NCI-H2227 (cell line): ENCODE data around the gene ELFN2.
"Not testable (repeated sequence)": the region's sequence is repeated elsewhere in the genome, so short reads cannot be mapped to it uniquely, and the experiment has no call there.

Source experiments
- DNase-seq: peaks from one replicate; lab custom pipeline; 2025; ENCODE audit not compliant: unreplicated experiment; lab: John Stamatoyannopoulos, UW

Gene ELFN2, protein sequence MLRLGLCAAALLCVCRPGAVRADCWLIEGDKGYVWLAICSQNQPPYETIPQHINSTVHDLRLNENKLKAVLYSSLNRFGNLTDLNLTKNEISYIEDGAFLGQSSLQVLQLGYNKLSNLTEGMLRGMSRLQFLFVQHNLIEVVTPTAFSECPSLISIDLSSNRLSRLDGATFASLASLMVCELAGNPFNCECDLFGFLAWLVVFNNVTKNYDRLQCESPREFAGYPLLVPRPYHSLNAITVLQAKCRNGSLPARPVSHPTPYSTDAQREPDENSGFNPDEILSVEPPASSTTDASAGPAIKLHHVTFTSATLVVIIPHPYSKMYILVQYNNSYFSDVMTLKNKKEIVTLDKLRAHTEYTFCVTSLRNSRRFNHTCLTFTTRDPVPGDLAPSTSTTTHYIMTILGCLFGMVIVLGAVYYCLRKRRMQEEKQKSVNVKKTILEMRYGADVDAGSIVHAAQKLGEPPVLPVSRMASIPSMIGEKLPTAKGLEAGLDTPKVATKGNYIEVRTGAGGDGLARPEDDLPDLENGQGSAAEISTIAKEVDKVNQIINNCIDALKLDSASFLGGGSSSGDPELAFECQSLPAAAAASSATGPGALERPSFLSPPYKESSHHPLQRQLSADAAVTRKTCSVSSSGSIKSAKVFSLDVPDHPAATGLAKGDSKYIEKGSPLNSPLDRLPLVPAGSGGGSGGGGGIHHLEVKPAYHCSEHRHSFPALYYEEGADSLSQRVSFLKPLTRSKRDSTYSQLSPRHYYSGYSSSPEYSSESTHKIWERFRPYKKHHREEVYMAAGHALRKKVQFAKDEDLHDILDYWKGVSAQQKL

DNA sequence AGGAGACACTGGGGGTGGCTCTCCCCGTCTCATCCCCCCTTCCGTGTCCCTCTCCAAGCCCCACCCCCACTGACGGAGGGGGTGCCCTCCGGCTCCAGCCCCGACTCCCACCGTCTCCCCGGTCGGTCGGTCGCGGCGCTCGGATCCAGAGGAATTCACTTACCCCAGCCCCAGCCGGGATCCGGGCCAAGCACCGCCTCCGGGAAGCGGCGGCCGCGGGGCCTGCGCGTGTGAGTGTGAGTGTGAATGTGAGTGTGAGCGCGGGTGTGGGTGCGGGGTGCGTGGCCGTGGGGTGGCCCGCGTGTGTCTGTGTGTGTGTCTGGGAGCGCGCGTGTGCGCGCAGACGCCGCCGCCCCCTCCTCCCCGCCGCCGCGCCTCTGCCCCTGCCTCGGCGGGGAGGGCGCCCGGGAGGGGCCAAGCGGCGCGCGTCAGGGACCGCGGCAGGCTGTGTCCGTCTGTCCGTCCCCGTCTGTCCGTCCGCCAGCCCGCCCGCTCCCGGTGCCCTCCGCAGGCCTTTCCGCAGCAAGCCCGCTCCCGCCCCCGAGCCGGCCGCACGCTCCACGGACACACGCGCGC is at the start of gene ELFN2:
ELFN2 (minus strand) TSS at position 345 of the 576 bp plus-strand sequence. CDS start 51,945 bp downstream, outside the sequence.
- DNase-seq: no peak

DNA sequence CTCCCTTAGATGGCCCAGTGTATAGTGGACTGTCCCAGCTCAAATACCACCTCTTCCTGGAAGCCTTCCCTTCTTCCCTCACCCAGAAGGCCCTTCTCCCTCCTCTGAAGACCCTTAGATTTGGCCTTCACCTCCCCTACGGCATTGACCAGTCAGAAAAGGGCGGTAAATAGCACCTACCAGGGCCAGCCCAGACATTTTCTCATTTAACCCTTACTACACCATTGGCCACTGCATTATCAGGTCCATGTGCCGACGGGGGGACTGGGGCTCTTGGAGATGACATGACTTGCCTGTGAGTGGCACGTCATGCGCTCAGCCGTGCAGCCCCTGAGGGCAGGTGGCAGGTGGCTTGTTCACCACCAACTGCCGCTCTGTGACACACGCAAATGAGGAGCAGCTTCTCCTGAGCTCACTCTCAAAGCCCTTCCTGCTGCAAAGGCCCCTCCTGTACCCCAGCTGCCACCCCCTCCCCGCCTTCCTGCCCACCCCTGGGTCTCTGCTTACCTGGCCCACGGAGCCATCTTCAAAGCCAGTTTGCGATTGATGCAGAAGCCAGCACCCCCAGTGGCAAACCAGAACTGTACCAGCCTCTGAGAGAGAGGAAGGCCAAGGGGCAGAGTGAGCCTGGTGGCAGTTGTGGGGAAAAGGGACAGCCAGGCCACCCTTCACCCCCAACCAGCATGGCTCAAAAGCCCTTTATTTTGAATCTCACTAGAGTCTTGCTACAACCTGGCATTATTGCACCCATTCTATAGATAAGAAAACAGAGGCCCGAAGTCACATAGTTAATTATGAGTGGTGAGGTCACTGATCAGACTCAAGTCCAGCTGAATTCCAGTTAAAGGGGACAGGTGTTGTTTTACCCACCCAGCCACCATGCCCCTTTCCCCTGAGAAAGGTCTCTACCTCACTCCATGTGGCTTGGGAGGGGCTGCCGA is 49.4 kb upstream of the ELFN2 start:
- DNase-seq: no peak

DNA sequence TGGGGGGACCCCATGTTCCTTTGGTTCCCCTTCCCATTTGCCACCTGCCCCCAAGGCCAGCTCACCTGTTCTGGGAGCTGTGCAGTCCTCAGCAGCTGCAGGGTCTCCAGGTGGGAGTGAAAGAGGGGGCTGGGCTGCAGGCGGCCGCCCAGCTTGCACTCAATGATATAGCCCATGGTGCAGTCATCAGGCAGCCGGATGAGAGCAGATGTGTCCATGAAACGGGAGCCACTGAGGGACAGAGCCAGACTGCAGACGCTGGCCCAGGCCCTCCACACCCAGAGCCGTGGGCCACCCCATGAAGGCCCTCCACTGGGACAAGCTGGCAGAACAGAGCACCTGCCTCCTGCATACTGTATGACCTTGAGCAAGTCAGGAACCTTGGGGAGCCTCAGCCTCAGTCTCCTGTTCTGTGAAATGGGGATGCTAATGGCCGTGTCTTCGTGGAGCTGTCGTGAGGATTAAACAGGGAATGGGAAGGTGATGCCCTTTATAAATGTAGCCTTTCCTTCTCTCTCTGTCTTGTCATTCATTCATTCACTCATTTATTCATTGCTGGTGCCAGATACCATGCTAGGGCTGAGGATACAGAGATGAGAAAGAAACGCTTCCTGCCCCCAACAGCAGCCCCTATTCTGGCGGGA is 47.3 kb upstream of the ELFN2 start:
- DNase-seq: no peak

DNA sequence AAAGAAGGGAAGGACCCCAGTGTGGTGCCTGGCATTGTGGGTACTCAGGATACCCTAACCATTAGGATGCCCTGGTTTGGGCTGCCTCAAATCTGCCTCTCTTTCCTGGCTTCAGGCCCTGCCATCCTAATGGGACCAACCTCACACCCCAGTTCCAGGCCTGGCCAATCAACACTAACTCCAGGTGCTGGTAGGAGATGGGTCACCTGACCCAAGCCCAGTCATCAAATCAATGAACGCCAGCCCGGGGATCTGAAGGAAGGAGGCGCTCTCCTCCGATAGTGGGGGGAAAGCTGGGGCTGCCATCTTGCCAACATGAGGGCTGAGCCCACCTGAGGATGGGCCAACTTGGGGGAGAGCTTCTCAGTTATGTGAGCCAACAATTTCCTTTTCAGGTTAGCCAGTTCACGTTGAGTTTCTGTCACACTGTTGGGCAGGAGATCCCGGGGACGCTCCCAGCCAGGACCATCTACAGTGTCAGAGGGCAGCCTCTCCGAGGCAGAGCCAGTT is 46.2 kb upstream of the ELFN2 start:
- DNase-seq: no peak

DNA sequence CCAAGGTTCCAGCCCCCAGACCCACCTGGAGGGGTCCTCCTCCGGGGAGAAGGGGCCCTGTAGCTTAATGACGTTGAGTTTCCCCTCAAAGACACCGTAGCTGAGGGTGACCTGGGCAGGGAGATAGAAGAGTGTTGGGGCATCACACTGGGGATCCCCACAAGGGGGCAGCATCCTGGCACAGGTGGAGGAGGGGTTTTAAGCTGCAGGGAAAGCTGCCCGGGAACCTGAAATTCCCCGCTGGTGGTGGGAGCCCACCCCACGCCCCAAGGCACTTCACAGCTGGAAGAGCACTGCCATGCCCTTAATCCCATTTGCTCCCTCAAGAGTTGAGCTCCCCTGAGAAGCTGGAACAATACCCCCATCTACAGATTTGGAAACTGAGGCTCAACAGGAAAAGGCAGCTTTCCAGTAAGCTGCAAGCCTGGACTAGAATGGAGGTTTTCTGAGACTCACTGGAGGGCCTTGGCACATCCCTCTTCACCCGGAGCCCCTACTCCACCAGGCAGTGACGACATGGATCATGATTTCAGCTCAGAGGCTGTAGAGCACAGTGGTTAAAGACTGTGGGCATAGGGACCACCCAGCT is 45.2 kb upstream of the ELFN2 start:
- no peak for DNase-seq

DNA sequence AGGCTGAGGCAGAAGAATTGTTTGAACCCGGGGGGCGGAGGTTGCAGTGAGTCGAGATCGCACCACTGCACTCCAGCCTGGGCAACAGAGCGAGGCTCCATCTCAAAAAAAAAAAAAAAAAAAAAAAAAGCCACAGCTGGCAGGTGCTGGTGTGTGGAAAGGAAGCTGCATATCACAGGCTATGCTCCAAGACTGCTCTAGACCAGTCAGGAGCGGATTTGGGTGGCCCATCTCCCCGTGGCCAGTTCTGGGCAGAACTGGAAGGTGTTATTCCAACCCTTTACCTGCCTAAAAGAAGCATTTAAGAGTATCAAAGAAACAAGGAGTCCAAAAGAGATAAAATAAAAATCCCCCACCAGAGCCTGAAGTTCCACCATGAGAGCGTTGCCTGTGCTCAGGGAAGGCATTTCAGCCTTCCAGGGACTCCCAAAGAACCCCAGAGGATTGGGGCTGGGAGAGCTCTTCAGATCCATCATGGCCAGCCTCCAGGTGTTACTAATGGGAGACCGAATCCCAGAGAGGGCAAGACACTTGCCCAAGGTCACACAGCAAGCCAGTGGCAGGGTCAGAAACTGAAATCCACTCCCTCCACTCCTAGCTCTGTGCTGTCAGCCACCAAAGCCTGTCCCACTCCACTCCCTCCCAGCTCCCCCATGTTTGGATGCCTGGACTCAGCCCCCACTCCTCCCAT is 44.6 kb upstream of the ELFN2 start:
- no peak for DNase-seq

DNA sequence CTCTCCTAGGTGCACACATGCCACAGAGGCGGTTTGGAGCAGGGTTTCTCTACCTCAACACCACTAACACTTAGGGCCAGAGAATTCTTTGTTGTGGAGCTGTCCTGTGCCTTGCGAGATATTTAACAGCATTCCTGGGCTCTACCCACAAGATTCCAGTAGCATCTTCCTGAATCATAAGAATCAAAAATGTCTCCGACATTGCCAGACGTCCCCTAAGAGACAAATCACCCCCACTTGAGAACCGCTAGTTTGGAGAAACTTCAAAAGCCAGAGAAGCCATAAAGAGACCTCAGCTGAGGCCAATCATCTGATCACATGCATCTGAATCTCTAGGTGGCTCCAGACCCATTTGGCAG is 42.8 kb upstream of the ELFN2 start:
- no peak for DNase-seq

DNA sequence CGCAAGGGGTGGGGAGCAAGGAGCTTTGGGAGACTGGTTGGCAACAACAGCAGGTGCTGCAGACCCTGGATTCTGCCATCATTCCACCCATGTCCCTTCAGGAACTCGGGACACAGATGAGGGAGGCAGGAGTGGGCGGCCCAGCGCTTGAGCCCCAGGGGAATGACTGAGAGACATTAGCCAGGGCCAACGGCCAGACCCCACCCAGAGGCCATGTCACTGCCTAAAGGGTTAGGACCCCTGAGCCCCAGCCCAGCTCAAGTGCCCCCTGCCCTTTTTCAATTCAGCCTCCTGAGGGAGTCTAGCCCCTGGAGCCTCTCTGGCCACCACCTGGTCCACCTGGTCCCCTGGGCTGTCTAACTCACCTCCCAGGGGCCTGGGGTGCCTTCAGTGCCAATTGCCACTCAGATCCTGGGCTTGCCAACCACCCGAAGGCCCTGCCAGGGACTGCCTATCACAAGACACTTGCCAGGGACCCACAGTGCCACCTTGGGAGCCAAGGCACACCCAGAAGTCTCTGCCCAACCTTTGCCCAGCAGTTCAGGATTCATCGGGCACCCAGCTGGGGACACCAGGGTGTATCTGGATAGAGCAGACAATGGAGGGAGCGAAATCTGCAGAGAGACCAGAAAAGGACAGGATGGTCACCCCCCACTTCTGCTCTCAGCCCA is 42.3 kb upstream of the ELFN2 start:
- no peak for DNase-seq

DNA sequence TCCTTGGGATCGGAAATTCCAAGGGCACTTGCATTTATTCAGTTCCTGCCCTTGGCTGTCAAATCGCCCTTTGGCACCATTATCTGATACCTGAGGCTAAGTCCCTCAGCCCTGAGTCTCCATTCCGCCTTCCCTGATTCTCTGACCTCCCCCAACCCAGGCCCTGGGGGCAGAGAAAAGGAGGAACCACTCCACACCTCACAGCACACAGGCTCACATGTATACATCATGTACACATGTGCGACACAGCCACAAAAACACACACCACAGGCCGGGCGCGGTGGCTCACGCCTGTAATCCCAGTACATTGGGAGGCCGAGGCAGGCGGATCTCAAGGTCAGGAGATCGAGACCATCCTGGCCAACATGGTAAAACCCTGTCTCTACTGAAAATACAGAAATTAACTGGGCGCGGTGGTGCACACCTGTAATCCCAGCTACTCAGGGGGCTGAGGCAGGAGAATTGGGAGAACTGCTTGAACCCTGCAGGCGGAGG is 41.0 kb upstream of the ELFN2 start:
- DNase-seq: not testable (repeated sequence)

DNA sequence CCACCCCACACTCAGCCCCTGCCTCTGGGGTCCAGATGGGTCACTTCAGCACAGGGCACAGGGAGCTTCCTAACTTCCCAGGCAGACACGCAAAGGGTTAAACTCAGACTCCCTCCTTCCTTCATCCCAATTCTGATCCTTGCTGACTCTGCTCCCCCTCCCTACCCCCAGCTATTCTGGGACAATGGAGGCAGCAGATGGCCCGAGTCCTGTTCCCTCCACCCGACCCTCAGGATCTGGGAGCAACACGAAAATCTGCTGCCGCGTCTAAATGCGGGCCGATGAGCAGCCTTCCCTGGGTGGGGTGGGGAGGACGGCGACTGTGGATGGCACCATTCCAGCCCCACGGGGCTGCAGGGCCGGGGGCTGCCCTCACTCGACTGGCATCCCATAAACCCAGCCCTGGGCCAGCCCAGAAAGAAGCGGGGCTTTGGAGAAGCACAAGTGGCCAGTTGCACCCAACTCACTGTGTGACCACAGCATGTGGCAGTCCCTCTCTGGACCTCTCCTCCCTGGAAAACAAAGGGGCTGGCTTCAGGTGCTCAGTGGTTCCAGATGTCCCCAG is 40.2 kb upstream of the ELFN2 start:
- no peak for DNase-seq

DNA sequence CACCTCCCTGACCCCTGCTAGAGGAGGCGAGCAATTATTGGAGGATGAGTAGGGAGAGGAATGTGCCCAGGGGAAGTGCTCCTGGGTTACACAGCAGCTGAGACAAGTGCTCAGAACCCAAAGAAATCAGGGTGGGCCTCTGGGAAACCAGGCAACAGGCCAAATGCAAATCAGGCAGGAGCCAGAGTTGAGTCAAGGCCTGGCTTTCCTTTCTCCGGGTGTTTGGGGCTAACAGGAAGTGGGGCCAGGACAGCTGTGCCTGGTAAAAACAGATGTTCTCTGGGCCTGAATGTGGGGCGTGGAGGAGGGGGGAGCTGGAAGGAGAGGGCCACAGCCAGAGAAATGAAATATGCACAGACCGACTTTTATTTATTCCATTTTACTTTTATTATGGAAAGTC is 36.9 kb upstream of the ELFN2 start:
- DNase-seq: no peak

DNA sequence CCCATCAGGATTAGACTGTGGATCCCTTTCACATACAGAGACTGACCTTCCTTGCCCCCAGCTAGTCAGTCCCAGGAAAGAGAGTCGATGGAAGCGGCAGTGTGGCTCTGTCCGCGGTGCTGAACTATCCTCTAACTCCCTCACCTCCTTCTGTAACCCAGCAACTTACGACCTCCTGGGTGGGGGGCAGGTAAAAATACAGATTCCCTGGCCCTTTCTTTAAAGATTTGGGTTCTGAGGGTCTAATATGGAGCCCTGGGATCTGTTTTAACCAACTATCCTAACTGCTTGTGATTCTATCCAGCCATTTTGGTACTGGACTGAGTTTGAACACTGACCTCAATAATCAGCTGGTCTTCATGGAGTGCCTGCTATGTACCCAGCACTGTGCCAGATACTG is 35.7 kb upstream of the ELFN2 start:
- no peak for DNase-seq

DNA sequence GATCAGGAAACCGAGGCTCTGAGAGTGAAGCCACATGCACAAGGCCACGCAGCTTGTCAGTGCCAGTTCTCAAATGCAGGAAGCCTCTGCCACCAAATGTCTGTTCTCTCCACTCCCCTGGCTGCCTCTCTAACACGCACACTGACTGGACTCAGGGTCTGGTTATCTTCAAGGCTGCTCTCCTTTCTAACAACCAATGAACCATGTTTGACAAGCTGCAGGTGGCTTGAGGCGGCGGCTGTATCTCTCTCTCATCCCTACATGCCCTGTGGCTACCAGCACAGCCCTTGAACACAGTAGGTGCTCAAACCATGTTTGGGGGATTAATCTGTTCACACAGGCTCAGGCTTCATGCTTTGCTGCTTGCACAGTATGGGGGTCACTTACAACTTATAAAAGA is 35.2 kb upstream of the ELFN2 start:
- no peak for DNase-seq

DNA sequence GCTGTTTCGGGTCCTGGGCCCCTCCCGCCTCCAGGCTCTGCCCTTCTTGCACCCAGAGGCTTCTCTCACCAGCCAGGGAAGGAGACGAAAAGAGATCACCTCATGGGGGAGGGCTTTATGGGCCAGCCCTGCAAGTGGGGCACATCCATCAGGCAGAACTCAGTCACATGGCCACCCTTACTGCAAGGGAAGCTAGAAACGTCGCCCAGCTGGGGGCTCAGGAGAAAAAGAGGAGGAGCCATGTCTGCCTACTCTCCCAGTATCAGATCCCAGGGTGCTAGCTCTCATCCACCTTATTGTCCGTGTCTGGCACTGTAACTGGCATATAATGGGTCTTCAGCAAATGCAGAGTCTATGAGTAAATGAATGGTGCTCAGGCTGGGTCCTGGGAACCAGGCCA is 34.7 kb upstream of the ELFN2 start:
- DNase-seq: peak; percentile 11

DNA sequence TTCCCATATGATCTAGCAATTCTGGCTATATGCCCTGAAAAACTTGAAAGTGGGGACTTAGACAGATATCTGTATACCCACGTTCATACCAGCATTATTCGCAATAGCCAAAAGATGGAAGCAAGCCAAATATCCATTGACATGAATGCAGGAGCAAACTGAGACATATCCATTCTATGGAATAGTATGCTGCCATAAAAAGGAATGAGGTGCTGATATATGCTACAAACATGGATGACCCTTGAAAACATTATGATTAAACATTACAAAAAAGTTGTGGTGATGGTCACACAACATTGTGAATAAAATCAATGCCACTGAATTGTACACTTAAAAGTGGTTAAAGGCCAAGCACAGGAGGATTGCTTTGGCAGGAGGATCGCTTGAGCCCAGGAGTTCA is 33.4 kb upstream of the ELFN2 start:
- DNase-seq: no peak

DNA sequence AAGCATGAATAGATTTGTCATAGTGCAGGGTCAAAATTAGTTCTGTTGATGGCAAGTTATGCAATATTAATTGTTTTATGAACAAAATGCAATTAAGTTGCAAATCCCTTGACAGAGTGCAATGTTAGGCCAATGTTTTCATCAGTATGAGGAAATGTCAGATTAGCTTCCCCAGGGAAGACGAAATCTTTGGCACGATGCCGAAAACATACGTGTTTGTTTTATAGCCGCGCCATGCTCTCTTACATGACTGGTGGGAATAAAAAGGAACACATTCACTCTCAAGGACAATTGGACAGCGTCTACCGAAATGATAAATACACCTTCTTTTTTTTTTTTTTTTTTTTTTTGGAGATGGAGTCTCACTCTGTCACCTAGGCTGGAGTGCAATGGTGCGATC is 31.9 kb upstream of the ELFN2 start:
- DNase-seq: no peak

DNA sequence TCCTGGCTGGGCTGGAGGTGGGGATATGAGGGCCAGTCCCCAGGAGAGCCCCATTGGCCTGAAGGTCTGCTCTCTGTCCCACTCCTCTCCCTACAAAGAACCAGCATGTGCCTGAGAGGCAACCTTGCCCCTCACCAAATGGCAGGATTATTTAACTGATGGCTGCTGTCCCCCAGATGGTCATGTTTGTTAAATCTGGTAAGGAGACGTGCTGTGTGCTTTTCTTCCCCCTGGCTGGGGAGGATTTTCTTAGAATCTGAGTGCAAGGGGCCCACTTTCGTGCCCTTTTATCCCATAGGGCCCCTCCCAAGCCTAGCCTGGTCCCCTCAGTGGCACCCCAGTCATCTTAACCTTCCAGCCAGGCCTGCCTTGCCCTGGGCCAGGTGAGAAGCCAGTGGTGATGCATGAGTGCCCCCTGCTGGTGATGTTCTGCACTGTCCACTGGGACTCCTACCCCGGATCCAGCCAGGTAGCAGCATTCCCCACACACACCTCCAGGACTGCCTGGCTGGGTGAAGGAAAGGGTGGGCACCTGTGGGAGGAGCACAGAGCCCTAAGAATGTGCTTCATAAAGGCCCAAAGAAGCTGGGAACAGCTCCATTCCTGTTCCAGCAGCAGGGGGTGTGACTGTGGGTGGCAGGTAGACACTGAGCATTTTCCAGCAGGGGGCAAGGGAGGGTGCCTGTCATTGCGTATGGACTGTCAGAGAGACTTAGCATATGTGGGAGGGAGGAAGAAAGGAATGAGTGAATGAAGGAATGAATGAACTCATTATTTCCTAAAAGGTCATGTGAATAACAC is 30.0 kb upstream of the ELFN2 start:
- peak; percentile 44 for DNase-seq
